HT-29 (cell line): ENCODE results near the gene HS3ST6. TPM values are rescaled to one million over a fixed set of nuclear protein-coding genes. Genes with fewer than 3 reads are reported as not detected.
"Not testable (repeated sequence)": the region's sequence is repeated elsewhere in the genome, so short reads cannot be mapped to it uniquely, and the experiment has no call there.

Experiments used
- DNase-seq: peaks from one replicate; pipeline ENCODE4 v3.0.0-alpha.2; 2015; ENCODE audit warnings: low spot score
- total RNA-seq: library from RNA; depleted of rRNA; stranded (reverse); fragments of >200 nt; shearing (Covaris generic); gene quantifications from 2 replicates; pipeline ENCODE4 v1.2.3, GENCODE V29; 2014; rRNA removed

The HS3ST6 gene
- total RNA-seq: not detected in 2 replicates

DNA sequence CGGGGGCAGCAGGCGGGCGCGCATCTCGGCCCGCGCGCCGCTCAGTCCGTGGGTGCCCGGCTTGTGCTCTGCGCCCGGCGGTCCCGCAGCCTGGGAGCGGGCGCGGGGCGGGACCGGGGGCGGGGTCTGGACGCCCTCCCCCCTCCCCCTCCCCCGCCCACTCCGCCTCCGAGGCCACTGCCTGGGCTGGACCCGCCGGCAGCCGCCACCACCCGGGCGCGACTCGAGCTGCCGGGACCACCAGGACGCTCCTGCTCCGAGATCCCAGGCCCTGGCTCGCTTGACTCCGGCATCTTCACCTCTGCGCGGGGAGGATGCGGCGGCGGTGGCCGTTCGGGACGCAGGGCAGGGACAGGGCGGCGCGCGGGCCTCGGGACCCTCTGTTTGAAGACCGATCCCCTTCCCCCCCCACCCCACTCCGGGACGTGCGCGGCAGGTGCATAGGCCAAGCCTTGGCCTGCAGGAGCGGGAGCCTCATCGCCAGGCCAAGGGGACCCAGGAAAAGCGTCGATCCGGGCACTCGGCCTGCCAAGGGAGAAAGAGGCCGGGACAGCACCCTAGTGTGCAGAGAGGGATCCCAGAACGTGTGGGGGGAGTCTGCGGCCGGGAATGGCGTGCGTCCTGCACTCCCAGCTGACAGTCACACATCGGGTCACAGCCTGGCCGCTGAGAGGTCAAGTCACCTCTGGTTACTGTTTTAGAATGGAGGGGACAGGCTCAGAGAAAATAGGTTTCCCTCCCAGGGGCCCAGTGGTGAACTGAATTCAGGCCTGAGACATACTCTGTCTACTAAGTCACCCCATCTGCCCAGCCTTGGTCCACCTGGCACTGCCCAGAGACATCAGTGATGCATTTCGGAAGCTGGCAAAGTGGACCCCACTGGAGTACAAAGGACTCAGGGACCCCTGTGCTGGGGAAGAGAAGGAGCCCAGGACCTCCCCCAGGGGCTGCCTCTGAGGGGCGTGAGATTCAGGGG is at the start of gene HS3ST6:
Gene HS3ST6, minus strand, starts transcription at position 65 of the 976 bp plus-strand sequence. CDS start 92 bp downstream, outside the sequence.
- DNase-seq: no peak

DNA sequence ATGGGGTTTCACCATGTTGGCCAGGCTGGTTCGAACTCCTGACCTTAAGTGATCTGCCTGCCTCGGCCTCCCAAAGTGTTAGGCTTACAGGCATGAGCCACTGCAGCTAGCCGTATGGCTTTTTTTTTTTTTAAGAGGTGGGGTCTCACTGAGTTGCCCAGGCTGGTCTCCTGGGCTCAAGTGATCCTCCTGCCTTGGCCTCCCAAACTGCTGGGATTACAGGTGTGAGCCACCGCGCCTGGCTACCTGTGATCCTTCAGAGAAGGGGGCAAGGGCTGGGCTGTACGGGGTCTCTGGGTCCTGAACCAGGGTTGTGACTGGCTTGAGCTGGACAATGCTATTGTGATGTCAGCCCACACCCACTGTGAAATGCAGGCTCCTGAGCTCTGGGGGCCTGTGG is 48.2 kb upstream of the HS3ST6 start, which contains the start of gene RNF151:
Gene RNF151, plus strand, starts transcription at position 397 of the 400 bp plus-strand sequence. CDS start 26 bp downstream, outside the sequence.
- DNase-seq: no peak

GRCh38 chr16:1965396-1966001 is 47.3 kb upstream of the HS3ST6 start:
- peak; percentile 58 for DNase-seq

DNA sequence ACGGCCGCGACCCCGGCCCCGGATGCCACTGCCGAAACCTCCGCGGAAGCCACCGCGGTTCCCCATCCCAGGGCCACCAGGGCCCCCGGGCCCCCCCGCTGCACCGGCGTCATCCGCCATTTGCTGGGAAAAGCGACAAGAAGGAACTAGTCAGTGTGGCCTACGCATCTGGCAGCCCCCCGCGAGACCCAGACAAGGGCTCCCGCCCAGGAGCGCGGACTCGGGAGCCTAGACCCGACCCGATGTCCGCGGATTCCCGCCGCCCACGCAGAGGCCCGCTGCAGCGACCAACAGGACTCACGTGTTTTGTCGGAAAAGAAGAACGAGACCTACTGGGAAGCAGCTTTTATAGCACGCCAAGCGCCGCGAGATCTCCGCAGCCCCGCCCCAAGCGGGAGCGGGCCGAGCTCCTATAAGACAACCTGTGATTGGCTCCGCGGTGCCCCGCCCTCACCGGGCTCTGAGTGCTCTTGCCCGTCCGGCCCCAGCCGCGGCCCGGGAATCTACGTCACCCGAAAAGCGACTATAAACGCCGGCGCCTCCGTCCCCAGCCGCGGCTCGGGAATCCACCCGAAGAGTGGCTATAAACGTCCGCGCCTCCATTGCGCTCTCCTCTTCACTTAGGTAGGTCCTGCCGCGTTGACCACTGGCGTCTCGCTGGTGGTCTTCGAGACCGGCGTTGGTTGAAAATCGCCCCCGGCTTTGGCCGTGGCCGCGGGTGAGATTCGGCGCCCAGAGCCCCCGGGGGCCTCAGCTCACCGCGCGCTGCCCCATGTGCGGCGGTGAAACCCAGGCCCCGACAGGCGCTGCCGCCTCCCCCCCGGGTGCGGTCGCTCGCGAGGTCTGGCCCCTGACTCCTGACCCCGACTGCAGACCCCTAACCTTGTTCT is 46.5 kb upstream of the HS3ST6 start, which contains the start of gene RPS2:
Gene RPS2, minus strand, starts transcription at position 321 of the 890 bp plus-strand sequence. Its CDS starts 201 bp downstream, at position 120.
- peak; percentile 100 for DNase-seq

- peak; percentile 42 for DNase-seq
Observed at GRCh38 chr16:1963806-1964505, 45.7 kb upstream of the HS3ST6 start.

DNA sequence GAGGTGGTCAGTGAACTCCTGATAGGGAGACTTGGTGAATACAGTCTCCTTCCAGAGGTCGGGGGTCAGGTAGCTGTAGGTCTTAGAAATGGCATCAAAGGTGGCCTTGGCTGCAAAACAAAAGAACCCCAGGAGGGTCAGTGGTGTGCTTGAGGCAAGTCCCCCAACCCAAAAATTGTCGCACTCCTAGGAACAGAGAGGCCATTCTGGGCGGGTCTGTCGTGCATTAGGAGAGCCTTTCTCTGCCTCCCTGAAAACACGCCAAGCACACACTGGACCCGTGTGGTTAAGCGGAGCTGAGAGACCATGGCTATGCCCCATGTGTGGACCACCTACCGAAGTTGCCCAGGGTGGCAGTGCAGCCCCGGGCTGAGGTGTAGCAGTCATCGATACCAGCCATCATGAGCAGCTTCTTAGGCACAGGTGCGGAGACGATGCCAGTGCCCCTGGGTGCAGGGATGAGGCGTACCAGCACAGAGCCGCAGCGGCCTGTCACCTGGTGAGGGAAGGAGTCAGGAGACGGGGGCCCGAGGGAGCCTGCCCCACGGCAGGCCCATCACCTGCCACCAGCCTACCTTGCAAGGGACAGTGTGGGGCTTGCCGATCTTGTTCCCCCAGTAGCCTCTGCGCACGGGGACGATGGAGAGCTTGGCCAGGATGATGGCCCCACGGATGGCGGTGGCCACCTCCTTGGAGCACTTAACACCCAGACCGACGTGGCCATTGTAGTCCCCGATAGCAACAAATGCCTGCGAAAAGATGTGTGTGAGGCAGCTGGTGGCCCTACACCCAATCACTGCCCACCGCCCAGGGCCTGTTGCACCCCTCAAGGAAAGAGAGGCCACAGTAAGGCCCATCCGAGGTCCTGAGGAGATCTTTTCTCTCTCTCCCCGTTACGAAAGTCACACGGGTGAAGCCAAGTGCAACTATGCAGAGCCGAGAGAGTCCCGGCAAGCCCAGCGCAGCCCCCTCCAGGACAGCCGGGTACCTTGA is 44.2 kb upstream of the HS3ST6 start:
- DNase-seq: not testable (repeated sequence)

GRCh38 chr16:1961651-1962067 is 43.4 kb upstream of the HS3ST6 start:
- DNase-seq: peak; percentile 19

GRCh38 chr16:1960665-1961630 is 42.7 kb upstream of the HS3ST6 start:
- peak; percentile 77 for DNase-seq

- DNase-seq: peak; percentile 94
Observed at GRCh38 chr16:1959269-1960039, 41.2 kb upstream of the HS3ST6 start, which contains the start of gene NDUFB10. TSS of gene NDUFB10 (plus strand) at chr16:1959538. CDS start at chr16:1959625, 87 bp downstream.

DNA sequence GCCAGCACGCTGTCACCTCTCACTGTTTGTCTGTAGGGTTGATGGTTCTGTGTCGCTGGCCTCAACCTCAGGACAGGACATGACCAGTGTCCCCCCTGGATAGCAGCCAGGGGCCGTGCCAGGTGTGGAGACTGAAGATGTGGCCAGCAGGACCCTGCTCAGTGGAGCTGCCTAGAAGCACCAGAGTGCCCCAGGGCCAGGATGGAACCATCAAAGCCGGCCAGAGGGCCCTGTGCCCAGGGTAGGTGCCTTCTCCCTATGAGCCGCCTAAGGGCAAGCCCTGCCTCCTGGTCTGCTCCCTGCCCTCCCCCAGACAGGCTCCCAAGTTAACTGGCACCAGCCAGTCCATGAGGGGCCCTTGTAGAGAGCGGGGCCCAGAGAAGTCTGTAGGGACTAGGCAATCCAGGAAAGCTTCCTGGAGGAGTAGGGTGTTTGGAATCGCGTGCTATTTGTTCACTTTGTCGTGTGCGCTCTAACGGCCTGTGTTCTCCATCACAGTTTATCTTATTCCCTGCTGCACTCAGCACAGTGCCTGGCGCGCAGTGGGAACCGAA is 40.6 kb upstream of the HS3ST6 start:
- no peak for DNase-seq

GRCh38 chr16:1958143-1958491 is 39.9 kb upstream of the HS3ST6 start:
- not testable (repeated sequence) for DNase-seq

DNA sequence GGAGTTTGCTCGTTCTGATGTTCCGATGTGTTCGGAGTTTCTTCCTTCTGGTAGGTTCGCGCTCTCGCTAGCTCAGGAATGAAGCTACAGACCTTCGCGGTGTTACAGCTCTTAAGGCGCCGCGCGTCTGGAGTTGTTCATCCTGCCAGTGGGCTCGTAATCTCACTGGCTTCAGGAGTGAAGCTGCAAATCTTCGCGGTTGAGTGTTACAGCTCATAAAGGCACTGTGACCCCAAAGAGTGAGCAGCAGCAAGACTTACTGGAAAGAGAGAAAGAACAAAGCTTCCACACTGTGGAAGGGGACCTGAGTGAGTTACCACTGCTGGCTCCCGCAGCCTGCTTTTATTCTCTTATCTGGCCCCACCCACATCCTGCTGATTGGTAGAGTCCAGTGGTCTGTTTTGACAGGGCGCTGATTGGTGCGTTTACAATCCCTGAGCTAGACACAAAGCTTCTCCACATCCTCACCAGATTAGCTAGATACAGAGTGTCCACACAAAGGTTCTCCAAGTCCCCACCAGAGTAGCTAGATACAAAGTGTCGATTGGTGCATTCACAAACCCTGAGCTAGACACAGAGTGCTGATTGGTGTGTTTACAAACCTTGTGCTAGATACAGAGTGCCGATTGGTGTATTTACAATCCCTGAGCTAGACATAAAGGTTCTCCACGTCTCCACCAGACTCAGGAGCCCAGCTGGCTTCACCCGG is 39.4 kb upstream of the HS3ST6 start:
- DNase-seq: not testable (repeated sequence)

DNA sequence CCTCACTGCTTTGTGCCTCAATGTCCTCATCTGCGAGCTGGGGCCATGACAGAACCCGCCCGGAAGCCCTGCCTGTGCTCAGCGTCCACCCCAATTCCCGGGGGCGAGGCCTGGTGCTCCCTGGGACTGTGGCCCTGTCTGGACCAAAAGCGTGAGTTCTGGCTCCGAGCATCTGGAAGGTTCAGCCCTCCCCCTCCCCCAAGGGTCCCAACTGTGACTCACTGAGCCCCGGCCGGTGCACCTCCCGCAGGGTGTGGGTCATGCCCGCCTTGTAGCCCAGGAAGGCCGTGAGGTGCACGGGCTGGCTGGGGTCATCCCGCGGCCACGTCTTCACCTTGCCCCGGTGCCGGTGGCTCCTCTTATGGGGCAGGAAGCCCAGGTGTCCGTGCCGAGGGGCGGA is 35.5 kb upstream of the HS3ST6 start:
- no peak for DNase-seq

DNA sequence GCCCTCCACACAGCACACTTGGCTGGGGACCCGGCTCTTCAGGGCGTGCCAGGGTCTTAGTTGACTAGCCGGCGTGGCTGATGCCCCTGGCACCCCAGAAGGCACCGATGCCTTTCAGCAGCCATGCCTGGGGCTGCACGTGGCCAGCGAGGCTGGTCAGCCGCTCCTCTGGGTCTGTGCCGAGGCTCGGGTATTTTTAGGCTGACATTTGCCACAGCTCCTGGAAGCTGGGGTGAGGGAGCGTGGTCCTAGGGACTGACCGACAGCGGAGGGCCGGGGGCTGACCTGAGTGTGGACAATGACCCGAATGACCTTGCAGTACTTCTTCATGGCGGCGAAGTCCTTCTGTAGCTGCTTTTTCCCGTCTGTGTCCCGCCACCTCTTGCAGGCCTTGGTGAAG is 32.3 kb upstream of the HS3ST6 start:
- no peak for DNase-seq

- peak; percentile 48 for DNase-seq
Observed at GRCh38 chr16:1950047-1950446, 31.8 kb upstream of the HS3ST6 start.

- no peak for DNase-seq
Observed at GRCh38 chr16:1949507-1949906, 31.3 kb upstream of the HS3ST6 start.

DNA sequence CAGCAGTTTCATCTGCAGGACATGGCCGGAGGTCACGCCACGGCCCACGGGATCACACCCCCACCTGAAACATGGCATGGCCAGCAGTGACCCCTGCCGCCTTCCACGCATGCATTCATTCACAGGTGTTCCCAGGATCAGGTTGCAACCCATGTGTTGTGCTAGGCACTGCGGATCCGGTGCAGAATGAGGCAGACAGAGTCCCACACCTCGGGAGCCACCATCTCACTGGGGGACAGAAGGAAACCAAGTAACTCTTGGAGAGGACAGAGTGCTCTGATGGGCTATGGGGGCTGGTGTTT is 29.1 kb upstream of the HS3ST6 start:
- DNase-seq: no peak
